GM18909 (cell line): ENCODE data around the gene PCDH1.
"Not testable (repeated sequence)": the region's sequence is repeated elsewhere in the genome, so short reads cannot be mapped to it uniquely, and the experiment has no call there.

Experiments
- ATAC-seq: cut with Tn5 transposase; IDR thresholded peaks from one replicate; pipeline ENCODE4 v1.9.1; 2021; ENCODE audit warnings: mild to moderate bottlenecking; ENCODE audit not compliant: unreplicated experiment, poor library complexity

The PCDH1 gene

DNA sequence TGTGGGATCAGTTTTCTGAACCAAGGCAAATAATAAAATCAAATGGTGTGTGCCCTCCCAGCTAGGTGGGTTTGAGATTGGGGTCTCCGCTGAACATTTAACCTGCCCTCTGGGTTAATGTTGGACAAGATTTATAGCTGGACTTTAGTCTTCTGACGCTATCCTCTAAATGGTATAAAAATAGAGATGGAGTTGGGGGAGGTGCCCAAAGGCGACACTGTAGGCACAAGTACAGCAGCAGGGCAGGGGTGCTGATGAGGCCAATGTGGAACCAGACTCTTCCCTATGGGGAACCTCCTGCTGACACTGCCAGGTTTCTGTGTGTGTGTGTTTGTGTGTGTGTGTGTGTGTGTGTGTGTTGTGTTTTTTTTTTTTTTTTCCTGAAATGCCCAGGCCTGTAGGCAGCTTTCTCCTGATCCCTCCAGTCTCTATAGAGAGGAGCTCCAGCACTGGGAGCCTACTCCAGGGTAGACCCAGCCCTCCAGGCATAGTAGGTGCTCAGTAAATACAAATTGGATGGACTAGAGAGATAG lies 37.9 kb downstream of the PCDH1 start:
- ATAC-seq = no peak

DNA sequence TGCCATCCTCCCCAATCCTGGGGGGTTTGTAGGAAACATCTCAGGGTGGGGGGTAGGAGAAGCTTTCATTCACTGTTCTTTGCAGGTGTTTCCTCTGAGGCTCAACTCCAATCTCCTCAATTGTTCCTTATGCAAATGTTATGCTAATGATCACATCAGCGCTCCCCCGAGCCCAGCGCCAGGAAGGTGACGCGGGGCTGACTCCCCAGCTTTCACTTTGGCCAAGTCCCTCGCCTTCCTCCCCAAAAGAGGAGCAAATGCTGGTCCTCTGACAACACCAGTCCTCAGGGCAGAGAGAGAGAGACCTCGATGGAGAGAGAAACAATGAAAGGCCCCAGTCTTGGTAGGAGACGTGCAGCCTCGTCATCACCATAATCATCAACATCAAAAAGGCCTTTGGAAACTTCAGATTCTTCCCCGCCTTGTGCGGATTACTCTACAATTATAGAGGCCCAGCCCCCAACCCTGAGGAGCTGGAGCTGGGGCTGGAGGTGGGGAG lies 39.1 kb downstream of the PCDH1 start:
- ATAC-seq = no peak

DNA sequence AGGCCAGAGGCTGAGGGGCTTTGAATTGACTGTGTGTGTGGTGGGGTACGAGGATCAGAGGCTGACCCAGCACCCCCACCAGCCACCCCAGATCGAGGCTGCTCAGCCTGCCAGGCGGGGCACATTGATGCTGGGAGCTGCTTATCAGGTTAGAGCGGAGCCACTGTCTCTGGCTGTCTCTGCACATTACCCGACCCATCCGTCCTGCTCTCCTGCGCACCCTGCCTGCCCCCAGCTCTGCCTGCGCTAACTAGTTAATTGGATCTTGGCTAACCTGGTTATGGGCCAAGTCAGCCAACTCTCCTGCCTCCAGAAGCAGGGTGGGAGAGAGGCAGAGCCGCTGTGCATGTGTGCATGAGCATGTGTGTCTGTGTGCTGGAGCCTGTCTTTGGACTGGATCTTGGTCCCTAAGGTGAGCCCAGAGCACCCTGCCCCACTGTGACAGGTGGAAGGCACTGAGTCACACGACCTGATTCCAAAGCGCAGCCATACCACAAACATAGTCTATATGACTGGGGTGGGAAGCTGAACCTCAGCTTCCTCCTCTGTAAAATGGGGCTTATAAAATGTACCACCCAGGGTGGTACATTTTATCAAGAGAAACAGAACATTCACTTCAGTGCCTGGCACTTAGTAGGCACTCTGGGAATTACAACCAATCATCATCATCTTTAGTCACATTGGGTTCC lies 39.7 kb downstream of the PCDH1 start:
- ATAC-seq = no peak

DNA sequence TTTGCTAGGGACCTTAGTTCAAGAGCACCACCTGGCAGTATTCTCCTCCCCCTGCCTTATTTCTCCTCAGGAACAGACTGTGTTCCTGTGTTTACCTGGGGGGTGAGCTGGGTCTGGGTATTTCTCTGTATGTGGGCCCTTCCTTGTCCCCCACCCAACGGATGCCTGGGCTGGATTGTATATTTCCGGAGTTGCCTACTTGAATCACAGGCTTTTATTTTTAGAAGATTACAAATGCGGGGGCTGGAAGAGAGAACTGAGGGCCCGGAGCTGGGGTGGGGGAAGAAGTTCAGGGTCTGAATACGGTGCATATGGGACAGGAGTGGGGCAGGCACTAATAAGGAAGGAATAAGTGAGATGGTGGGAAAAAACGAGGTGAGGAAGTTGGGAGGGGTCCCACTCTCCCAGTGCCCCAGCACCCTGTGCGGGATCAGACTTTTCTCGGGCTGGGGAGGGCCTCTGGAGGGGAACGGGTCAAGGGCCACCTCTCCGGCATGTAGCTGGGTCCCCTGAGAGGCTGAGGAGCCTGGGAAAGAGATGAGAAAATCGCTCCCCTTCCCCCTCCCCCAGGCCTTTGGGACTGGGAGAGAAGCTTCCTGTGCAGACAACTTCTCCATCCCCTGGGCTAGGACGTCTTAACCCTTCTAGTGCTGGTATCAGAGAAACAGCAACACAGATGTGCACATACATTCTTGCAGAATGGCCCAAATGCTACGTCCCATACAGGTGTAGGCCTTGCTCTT lies 42.1 kb downstream of the PCDH1 start:
- ATAC-seq = no peak

DNA sequence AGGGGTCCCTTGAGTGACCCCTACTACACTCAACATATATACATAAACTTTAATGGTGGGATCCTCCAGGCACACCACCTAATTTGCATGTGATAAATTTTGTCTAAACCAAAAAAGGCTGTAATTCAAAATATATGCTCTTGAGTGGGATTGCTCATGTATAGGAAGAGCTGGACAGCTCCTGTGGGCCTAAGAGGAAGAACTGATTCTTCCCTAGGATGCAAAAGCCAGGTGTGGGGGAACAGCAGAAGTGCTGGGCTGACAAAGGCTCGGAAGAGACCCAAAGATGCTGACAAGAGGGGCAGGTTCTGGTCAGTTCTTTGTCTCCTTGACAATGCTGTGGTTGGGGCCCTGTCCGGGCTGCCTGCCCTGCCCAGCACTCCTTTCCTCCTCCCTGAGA lies 43.9 kb downstream of the PCDH1 start:
- ATAC-seq = no peak

DNA sequence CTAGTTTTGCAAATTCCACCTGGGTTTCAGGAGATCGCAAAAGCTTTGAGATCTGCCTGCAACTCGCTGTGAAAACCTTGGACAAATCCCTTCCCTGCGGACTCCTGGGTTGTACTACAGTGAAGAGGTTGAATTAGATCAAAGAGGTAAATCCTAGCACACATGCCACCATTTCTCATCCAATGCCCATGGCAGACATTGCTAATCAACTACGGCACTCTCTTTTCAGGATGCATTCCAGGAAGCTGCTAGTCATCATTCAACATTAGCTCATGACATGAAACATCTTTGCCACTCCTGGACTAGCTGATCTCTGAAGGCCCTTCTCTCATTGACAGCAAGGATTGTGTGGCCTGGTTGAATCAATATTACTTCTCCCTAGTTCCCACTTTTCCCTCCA lies 46.1 kb downstream of the PCDH1 start:
- no peak for ATAC-seq

DNA sequence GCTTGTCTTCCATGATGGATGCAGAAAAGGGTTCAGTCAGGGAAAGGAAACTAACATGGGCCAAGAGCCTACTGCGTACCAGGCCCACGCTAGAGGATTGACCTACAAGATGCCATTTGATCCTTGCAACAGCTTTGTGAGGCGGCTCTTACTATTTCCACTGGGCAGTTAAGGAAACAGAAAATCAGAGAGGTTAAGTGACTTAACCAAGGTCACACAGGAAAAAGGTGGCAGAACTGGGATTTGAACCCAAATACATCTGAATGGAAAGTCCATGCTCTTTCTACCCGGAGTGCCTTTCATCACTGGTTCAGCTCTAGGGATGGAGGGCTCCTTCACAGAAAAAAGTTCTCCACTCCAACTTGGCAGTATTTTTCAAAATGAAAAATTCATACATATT lies 50.0 kb downstream of the PCDH1 start:
- ATAC-seq = no peak

DNA sequence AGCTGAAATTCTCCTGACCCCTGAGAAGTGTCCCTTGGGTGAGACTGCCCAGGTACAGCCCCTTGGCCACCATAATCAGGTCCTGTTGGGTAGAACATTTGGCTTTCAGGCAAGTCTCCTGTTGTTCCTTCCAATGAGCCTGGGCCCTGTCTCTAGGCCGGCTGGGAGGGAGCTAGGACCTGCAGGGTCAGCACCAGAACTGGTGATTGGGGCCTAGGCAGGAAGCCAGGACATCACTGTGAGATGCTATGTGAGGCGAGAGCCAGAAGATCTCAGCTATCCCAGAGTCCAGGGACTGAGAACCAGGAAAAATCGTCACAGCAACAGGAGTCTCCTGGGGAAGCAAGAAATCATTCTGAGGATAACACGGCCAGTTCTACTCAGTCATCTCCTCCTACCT lies 51.5 kb downstream of the PCDH1 start:
- no peak for ATAC-seq

DNA sequence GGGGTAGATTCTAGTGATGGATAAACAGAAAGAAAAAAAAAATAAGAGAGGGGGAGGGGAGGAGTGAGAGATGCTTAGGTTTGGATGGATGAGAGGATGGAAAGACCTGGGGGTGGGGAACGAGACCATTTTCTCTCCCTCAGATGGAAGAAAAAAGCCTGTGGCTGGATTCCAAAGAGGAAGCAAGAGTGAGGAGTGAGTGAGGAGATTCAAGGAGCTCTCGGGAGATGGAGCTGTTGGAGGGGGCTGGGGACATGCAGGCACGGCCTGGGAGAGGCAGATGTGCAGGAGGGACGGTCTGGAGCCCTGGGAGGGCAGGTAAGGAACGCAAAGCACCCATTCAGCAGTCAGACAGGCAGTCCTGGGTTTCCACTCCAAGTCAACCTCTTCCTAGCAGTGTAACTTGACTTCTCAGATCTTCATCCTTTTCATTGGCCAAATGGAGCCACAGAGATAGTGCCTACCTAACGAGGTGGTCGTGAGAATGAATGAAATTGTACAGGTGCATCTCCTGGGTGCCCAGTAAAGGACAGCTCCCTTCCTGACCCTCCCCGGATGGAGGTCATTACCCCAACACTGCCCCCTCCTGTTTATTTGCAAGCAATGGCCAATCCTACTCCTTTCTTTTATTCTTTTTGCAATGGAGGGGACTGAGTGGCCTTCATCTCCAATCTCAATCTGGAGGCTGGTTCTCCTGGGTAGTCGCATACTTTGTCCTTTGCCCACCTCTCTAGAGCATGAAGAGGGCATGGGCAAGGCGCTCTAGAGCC lies 52.2 kb downstream of the PCDH1 start:
- no peak for ATAC-seq

DNA sequence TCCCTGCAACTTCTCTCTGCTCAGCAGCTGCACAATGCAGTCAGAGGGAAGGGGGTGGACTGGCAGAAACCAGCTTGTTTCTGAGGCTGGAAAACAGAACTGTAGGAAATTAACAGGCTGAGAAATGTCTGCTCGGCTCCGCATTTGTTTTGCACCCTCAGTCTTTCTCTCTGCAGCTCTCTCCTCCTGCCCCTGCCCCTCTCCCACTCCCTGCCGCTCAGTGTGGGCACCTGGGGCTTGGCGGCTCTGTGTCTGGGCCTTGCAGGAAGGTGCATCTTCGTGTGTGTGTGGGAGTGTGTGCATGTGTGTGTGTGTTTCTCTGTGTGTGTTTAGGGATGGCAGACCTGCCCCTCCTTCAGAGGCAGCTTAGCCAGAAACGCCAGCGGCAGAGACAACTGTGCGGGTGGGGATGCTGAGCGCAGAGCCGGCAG lies 53.0 kb downstream of the PCDH1 start:
- no peak for ATAC-seq

DNA sequence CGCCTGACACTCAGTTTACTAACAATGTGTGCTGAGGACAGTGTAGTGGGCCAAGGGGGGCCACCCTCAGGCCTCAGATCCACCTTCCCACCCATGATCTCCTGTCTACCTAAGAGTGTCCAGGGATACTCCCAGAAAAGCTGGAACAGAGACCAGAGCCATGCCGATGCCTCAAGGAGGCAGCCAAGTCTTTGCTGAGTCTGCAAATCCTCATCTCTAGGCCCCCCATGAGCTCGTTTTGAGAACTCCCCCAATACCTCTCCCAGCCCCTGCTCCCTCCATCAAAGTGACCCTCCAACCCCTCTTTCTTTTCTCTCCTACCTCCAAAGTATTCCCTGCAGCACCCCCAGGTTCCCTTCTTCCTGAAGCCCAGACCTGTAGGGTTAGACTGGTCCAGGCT lies 53.5 kb downstream of the PCDH1 start:
- ATAC-seq = no peak

DNA sequence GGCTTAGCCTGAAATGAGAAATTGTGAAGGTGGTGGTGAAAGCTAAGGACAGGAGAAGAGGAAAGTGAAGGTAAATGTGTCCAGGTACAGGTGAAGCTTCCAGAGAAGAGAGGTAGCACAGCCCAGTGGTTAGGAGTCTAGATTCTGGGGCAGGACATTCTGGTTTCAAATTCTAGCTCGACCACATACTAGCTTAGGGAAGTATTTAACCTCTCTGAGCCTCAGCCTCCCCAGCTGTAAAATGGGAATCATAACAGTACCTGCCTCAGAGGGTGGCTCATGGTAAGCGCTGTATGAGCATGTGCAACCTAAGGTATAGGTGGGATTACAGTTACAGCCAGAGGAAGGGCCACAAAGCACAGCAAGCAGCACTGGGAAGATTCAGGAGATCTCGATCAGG lies 55.2 kb downstream of the PCDH1 start:
- no peak for ATAC-seq

DNA sequence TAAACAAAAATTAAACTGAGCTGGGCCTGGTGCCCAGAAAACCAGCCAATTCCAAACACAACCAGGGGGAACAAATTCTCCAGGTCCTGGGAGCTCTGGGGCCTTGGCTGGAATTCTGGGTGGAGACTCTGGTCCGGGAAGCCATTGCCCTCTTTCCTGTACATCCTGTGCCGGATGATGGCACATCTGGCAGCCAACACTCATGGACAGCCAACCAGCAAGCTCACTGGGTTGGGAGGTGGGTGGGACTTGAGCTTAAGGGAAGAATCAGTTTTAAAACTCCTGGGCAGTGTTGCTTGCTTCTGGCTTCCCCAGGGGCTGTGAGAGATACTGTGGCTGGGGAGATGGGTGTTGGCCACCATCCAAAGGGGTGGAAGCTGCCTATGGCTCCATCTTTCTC lies 56.1 kb downstream of the PCDH1 start:
- no peak for ATAC-seq

DNA sequence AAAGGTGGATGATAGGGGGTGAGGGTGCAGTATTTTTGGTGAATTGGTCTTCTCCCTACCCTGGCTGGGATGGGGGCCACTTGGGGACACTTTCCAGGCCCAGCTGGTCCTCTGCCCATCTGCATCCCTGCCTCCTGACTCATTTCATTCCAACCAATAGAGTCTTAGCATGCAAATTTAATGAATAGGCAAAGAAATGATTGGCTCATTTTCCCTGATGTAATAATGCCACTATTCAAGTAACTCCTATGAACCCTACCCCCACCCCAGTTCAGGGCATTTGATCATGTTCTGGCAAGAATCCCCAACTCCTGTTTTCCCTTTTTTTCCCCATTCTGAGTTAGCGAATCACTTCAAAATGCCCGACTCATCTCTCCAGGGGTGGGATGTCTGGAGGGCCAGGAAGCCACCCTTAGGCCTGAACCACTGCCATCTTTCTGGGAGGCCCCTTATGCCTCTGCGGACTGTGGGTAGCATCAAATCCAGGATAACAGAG lies 56.7 kb downstream of the PCDH1 start:
- ATAC-seq = no peak

DNA sequence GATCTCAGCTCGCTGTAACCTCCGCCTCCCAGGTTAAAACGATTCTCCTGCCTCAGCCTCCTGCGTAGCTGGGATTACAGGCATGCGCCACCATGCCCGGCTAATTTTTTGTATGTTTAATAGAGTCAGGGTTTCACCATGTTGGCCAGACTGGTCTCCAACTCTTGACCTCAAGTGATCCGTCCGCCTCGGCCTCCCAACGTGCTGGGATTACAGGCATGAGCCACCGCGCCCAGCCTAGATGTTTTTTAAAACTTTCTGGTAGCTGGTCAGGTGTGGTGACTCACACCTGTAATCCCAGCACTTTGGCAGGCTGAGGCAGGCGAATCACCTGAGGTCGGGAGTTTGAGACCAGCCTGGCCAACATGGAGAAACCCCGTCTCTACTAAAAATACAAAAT lies 57.5 kb downstream of the PCDH1 start:
- ATAC-seq = not testable (repeated sequence)

DNA sequence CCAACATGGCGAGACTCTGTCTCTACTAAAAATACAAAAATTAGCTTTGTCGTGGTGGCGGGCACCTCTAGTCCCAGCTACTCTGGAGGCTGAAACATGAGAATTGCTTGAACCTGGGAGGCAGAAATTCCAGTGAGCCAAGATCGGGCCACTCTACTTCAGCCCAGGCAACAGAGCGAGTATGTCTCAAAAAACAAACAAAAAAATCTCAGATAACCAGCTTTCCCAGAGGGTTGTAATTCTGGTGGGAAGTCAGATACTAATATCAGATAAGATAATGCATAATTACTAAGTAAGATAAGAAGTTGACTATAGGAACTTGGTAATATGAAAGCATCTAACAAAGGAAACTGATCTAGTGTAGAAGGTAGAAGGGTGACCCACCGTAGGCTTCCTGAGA lies 60.6 kb downstream of the PCDH1 start:
- ATAC-seq = no peak

DNA sequence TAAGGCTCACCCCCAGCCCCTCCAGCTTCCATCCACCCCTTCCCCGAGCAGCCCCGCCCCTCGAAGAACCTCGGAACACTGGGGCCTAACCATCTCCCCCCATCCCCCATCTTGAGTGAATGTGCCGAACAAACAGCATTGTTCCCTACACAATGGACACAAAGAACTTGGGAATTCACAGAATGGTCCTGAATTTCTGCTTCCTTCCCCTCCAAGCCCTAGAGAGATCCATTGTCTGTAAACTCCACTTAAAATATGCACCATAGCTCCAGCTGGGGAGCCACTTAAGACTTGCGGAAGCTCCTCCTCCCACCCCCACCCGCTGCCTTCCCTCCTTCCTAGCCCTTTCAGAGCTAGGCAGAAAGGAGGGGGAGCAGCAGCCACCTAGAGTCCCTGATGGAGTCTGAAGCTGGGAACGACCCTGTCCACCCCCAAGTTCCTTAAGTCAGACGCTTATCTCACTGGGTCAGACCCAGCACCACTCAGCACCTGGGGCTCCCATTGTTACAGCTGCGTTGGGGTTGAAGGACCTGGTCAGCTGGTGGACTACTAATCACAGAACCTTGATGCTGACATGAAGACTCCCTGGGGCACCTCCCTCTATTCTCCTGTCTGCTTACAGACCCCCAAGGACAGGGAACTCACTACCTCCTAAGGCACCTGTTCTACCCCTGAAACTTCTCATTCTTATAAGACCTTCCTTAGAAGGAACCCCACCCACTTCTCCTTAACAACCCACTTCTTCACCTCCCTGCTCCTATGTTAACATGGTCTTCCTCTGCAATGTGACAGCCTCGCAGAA lies 61.4 kb downstream of the PCDH1 start:
- ATAC-seq = no peak

DNA sequence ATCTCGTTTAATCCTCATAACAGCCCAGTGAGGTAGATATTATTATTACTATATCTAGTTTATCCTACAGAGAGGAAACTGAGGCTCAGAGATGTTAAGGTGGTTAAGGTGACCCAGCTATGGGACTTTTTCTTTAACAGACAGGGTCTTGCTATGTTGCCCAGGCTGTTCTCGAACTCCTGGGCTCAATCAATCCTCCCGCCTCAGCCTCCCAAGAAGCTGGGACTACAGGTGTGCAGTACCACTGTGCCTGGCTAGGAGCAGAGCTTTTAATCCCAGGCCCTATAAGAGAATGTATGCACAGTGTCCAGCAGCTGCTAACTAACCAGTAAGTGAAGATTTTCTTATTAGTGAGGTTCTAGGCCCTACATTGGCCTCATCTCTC lies 62.4 kb downstream of the PCDH1 start:
- ATAC-seq = no peak

DNA sequence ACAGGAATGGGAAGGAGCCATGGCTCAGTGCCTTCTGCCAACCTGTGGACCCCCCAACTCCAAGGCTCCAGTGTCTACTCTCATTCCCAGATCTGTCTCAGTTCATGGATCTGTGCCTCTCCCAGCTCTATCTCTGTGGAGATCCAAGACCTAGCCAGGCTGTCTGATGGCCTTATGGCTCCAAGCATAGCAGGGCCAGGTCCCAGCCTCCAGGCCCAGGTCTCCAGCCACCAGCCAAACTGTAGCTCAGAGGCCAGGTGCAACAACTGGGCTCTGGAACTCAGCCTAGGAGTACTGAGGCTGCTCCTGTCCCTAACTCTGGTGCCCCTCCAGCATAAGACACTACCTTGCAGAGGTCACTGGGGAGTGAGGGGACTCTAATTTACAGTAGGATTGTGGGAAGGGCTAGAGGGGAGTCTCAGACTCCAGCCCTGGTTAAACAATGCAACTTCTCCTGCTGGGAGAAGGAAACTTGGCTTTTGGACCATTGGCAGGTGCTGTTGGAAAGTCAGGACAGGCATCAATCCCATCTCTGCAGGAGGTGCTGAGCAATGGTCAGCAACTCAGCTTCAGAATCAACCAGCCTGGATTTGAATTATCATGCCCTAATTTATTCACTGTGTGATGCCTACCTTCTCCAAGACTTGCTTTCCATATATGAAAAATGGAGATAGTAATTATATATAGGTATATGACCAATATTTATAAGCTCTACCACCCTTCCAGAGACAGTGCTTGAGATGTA lies 63.0 kb downstream of the PCDH1 start:
- ATAC-seq = no peak
